PC-3 (cell line): ENCODE measurements around the gene SLC25A29. TPM values are rescaled to one million over a fixed set of nuclear protein-coding genes. Genes with fewer than 3 reads are reported as not detected.

Source experiments
- ATAC-seq: fragments of 200-7000 bp; cut with Tn5 transposase; 2 replicates; pipeline ENCODE4 v1.9.1; 2020; ENCODE audit warnings: mild to moderate bottlenecking, moderate library complexity
- BruUV-seq: library from RNA; stranded (reverse); fragments of 400-500 nt; replicated peaks from 2 replicates; lab custom pipeline; 2021; lab: Mats Ljungman, UMichigan
- CTCF ChIA-PET: fragments of 300-600 bp; sonication (Branson Sonifier 250); formaldehyde crosslinking; loops from one replicate; lab custom pipeline; 2022; ENCODE audit warnings: antibody characterized with exemption; lab: Charles Lee
- POLR2A ChIA-PET: fragments of 300-600 bp; sonication (Branson Sonifier 250); formaldehyde crosslinking; loops from one replicate; lab custom pipeline; 2022; ENCODE audit warnings: antibody characterized with exemption; ENCODE audit not compliant: unreplicated experiment; lab: Charles Lee
- DNase-seq: peaks from one replicate; pipeline ENCODE4 v3.0.0-alpha.2; 2015
- H2AFZ ChIP-seq: fragments of 300-600 bp; sonication (generic); 2 replicates; pipeline ENCODE4 v1.6.0; 2016; ENCODE audit warnings: antibody characterized with exemption, low read length
- H3F3A ChIP-seq: fragments of 300-600 bp; sonication (generic); one replicate; pipeline ENCODE4 v1.6.0; 2017; ENCODE audit warnings: antibody characterized with exemption, low read length, control low read depth, mild to moderate bottlenecking; ENCODE audit not compliant: unreplicated experiment
- H3K27ac ChIP-seq: fragments of 300-600 bp; sonication (generic); 2 replicates; pipeline ENCODE4 v1.5.1; 2016; ENCODE audit warnings: mild to moderate bottlenecking, low read length
- H3K27me3 ChIP-seq: fragments of 300-600 bp; sonication (generic); 2 replicates; pipeline ENCODE4 v1.6.1; 2016; ENCODE audit warnings: low read length, mixed read lengths
- H3K36me3 ChIP-seq: fragments of 300-600 bp; sonication (generic); 2 replicates; pipeline ENCODE4 v1.6.1; 2016; ENCODE audit warnings: low read depth, mixed run types, low read length, mixed read lengths
- H3K4me1 ChIP-seq: fragments of 300-600 bp; sonication (generic); 2 replicates; pipeline ENCODE4 v1.5.1; 2016; ENCODE audit warnings: low read length; ENCODE audit not compliant: insufficient read depth
- H3K4me2 ChIP-seq: fragments of 300-600 bp; sonication (generic); 2 replicates; pipeline ENCODE4 v1.6.0; 2016; ENCODE audit warnings: low read length
- H3K4me3 ChIP-seq: fragments of 300-600 bp; sonication (generic); 2 replicates; pipeline ENCODE4 v1.5.1; 2016; ENCODE audit warnings: mild to moderate bottlenecking, low read length, mixed read lengths
- H3K79me2 ChIP-seq: fragments of 300-600 bp; sonication (generic); 2 replicates; pipeline ENCODE4 v1.6.1; 2017; ENCODE audit warnings: low read length, mixed read lengths
- H3K9ac ChIP-seq: fragments of 300-600 bp; sonication (generic); 2 replicates; pipeline ENCODE4 v1.6.0; 2016; ENCODE audit warnings: mild to moderate bottlenecking, low read length
- H3K9me2 ChIP-seq: fragments of 300-600 bp; sonication (generic); replicated peaks from 2 replicates; pipeline ENCODE4 v1.6.1; 2016; ENCODE audit warnings: mixed run types, low read length, mixed read lengths
- H3K9me3 ChIP-seq: fragments of 300-600 bp; sonication (generic); 2 replicates; pipeline ENCODE4 v1.6.1; 2016; ENCODE audit warnings: low read length, mixed read lengths
- H4K20me1 ChIP-seq: fragments of 300-600 bp; sonication (generic); 2 replicates; pipeline ENCODE4 v1.6.1; 2016; ENCODE audit warnings: low read length, mixed read lengths
- CTCF ChIP-seq: fragments of 300-600 bp; sonication (generic); conservative IDR thresholded peaks from 2 replicates; pipeline ENCODE4 v1.5.1; 2017; ENCODE audit warnings: antibody characterized with exemption, low read depth, mild to moderate bottlenecking, low read length
- EZH2 ChIP-seq: fragments of 300-600 bp; sonication (generic); IDR thresholded peaks from one replicate; pipeline ENCODE4 v1.6.1; 2017; ENCODE audit warnings: antibody characterized with exemption, mild to moderate bottlenecking, low read length; ENCODE audit not compliant: unreplicated experiment
- EZH2phosphoT487 ChIP-seq: fragments of 300-600 bp; sonication (generic); IDR thresholded peaks from 2 replicates; pipeline ENCODE4 v1.6.1; 2018; ENCODE audit warnings: mild to moderate bottlenecking, antibody characterized with exemption, low read length, borderline replicate concordance
- intact Hi-C: fragments of 100-400 bp; cut with micrococcal nuclease; formaldehyde crosslinking; loops from 2 replicates; pipeline ENCODE4 v1.9.0; 2023
- total RNA-seq: library from RNA; depleted of rRNA; stranded (reverse); fragments of >200 nt; gene quantifications from 2 replicates; pipeline ENCODE4 v1.2.3, GENCODE V29; 2014

Gene SLC25A29
- total RNA-seq, 1 experiment from 2014 or later = 53.9 TPM

GRCh38 chr14:100274250-100274649 lies 32.0 kb downstream of the SLC25A29 start:
- no peak for TF ChIP-seq CTCF
- ATAC-seq (no peak), DNase-seq (no peak)
- Histone ChIP-seq H2AFZ (no peak overlapping the region), H3K9me3 (no peaks in the 10 kb centered on the region), H3K9ac (no peak overlapping the region), H3F3A (peaks cover 3% of the 10 kb centered on the region), H3K4me1 (no peaks in the 10 kb centered on the region), H3K4me2 (no peak overlapping the region), H4K20me1 (peaks cover 39% of the 10 kb centered on the region), H3K27me3 (no peaks in the 10 kb centered on the region), H3K27ac (no peak overlapping the region), H3K4me3 (no peak overlapping the region), H3K9me2 (no peaks in the 10 kb centered on the region), H3K79me2 (peaks cover 94% of the 10 kb centered on the region), H3K36me3 (peaks cover 30% of the 10 kb centered on the region; the same call in 1 of the 2 replicates)
- no TSS peak for BruUV-seq
- CTCF ChIA-PET = no interaction called here
- POLR2A ChIA-PET = no interaction called here
- intact Hi-C loops = loop anchor here (1.0 kb wide), 1 partner anchor 102 kb away; the partner anchor contains the start of gene WDR25

GRCh38 chr14:100271247-100271939 lies 34.9 kb downstream of the SLC25A29 start:
- H4K20me1 ChIP-seq = peaks cover 54% of the 10 kb centered on the region
- no peak overlapping the region for H2AFZ ChIP-seq
- H3F3A ChIP-seq = peaks cover 3% of the 10 kb centered on the region
- POLR2A ChIA-PET = no interaction called here
- no peaks in the 10 kb centered on the region for H3K9me2 ChIP-seq
- peaks cover 94% of the 10 kb centered on the region for H3K79me2 ChIP-seq
- H3K4me1 ChIP-seq = no peaks in the 10 kb centered on the region
- peak; percentile 62; the same call in 1 of the 2 replicates for ATAC-seq
- no peak overlapping the region for H3K27ac ChIP-seq
- H3K4me2 ChIP-seq = no peak overlapping the region
- BruUV-seq = no TSS peak
- H3K4me3 ChIP-seq = no peak overlapping the region
- H3K9me3 ChIP-seq = no peaks in the 10 kb centered on the region
- peaks cover 28% of the 10 kb centered on the region; the same call in 1 of the 2 replicates for H3K36me3 ChIP-seq
- TF ChIP-seq EZH2 = no peak
- TF ChIP-seq CTCF = peak; percentile 64
- CTCF ChIA-PET = no interaction called here
- H3K9ac ChIP-seq = no peak overlapping the region
- intact Hi-C loops = no loop called here
- peak; percentile 70 for DNase-seq
- no peaks in the 10 kb centered on the region for H3K27me3 ChIP-seq

GRCh38 chr14:100268591-100269207 lies 37.5 kb downstream of the SLC25A29 start:
- H3K9ac ChIP-seq = no peak overlapping the region
- no TSS peak for BruUV-seq
- H3K27ac ChIP-seq = no peak overlapping the region
- ChIA-PET POLR2A (no interaction called here), CTCF (no interaction called here)
- intact Hi-C loops = no loop called here
- no peak overlapping the region for H3K4me2 ChIP-seq
- H3K79me2 ChIP-seq = peaks cover 93% of the 10 kb centered on the region
- TF ChIP-seq CTCF = no peak
- no peak for TF ChIP-seq EZH2phosphoT487
- no peak for TF ChIP-seq EZH2
- H3K4me1 ChIP-seq = no peaks in the 10 kb centered on the region
- no peak for ATAC-seq
- H4K20me1 ChIP-seq = peaks cover 44% of the 10 kb centered on the region
- no peak for DNase-seq
- H3K9me3 ChIP-seq = no peaks in the 10 kb centered on the region
- H3K9me2 ChIP-seq = no peaks in the 10 kb centered on the region
- H3K27me3 ChIP-seq = no peaks in the 10 kb centered on the region
- no peak overlapping the region for H2AFZ ChIP-seq
- H3F3A ChIP-seq = peaks cover 3% of the 10 kb centered on the region
- peaks cover 17% of the 10 kb centered on the region for H3K36me3 ChIP-seq
- no peak overlapping the region for H3K4me3 ChIP-seq
